IPS DF 6.9 (cell line): ENCODE results near the gene AQP12A.
A peak's percentile ranks its signal among the peaks of the same experiment; 100 is the strongest.
"Not testable (repeated sequence)": the region's sequence is repeated elsewhere in the genome, so short reads cannot be mapped to it uniquely, and the experiment has no call there.

Experiments used
- DNase-seq: peaks from one replicate; pipeline ENCODE4 v3.0.0-alpha.2; 2013; ENCODE audit warnings: low read depth, low spot score
- H3K27ac ChIP-seq: one replicate; pipeline ENCODE4 v1.5.1; 2013; ENCODE audit warnings: low read length, control low read depth
- H3K27me3 ChIP-seq: 2 replicates; pipeline ENCODE4 v1.6.1; 2013; ENCODE audit warnings: mild to moderate bottlenecking, low read length; ENCODE audit not compliant: control insufficient read depth, insufficient read depth
- H3K36me3 ChIP-seq: 2 replicates; pipeline ENCODE4 v1.6.1; 2013; ENCODE audit warnings: low read length; ENCODE audit not compliant: control insufficient read depth, insufficient read depth
- H3K4me1 ChIP-seq: 2 replicates; pipeline ENCODE4 v1.6.1; 2013; ENCODE audit warnings: low read length; ENCODE audit not compliant: control insufficient read depth, insufficient read depth
- H3K4me3 ChIP-seq: 2 replicates; pipeline ENCODE4 v1.5.1; 2013; ENCODE audit warnings: mild to moderate bottlenecking, low read length
- H3K9me3 ChIP-seq: 2 replicates; pipeline ENCODE4 v1.6.1; 2013; ENCODE audit warnings: low read length, inconsistent platforms; ENCODE audit not compliant: control insufficient read depth, insufficient read depth
- WGBS: extraction: QIAGEN DNeasy Blood & Tissue Kit; methylation state at CpG from one replicate; pipeline ENCODE4 v1.1.7; 2013; ENCODE audit warnings: mixed read lengths, missing lambda C conversion rate; ENCODE audit not compliant: insufficient read length, insufficient coverage; 5-methylcytosine and 5-hydroxymethylcytosine counted together

The AQP12A gene

GRCh38 chr2:240659883-240660282 lies 31.8 kb upstream of the AQP12A start:
- no CpG with 5 or more reads among the region's 7 CpGs for WGBS
- DNase-seq = not testable (repeated sequence)

GRCh38 chr2:240662681-240663080 lies 29.0 kb upstream of the AQP12A start:
- no peaks in the 10 kb centered on the region for H3K36me3 ChIP-seq
- no peak overlapping the region for H3K27ac ChIP-seq
- DNase-seq = no peak
- no peak overlapping the region for H3K4me3 ChIP-seq
- no peaks in the 10 kb centered on the region; the same call in 1 of the 2 replicates for H3K9me3 ChIP-seq
- no peaks in the 10 kb centered on the region for H3K4me1 ChIP-seq
- WGBS = no CpG with 5 or more reads among the region's 3 CpGs
- no peaks in the 10 kb centered on the region for H3K27me3 ChIP-seq

More at GRCh38 chr2:240659883-240660282, 31.8 kb upstream of the AQP12A start:
- not testable (repeated sequence) for H3K27me3 ChIP-seq, H3K4me1 ChIP-seq, H3K9me3 ChIP-seq, H3K4me3 ChIP-seq, H3K27ac ChIP-seq, H3K36me3 ChIP-seq

GRCh38 chr2:240663546-240664190 lies 28.0 kb upstream of the AQP12A start:
- Histone ChIP-seq H3K4me1 (no peaks in the 10 kb centered on the region), H3K36me3 (no peaks in the 10 kb centered on the region), H3K27me3 (no peaks in the 10 kb centered on the region), H3K4me3 (no peak overlapping the region), H3K27ac (no peak overlapping the region), H3K9me3 (no peaks in the 10 kb centered on the region; the same call in 1 of the 2 replicates)
- no CpG with 5 or more reads among the region's 6 CpGs for WGBS
- no peak for DNase-seq

- no peak overlapping the region for H3K27ac ChIP-seq
- H3K9me3 ChIP-seq = no peaks in the 10 kb centered on the region; the same call in 1 of the 2 replicates
- H3K4me3 ChIP-seq = no peak overlapping the region
- WGBS = no CpG with 5 or more reads among the region's 1 CpG
- DNase-seq = no peak
- H3K4me1 ChIP-seq = no peaks in the 10 kb centered on the region
- no peaks in the 10 kb centered on the region for H3K27me3 ChIP-seq
- H3K36me3 ChIP-seq = no peaks in the 10 kb centered on the region
Measured at GRCh38 chr2:240664622-240665021, 27.0 kb upstream of the AQP12A start.

GRCh38 chr2:240670402-240670801 lies 21.3 kb upstream of the AQP12A start:
- Histone ChIP-seq H3K9me3 (no peaks in the 10 kb centered on the region), H3K36me3 (no peaks in the 10 kb centered on the region; the same call in 1 of the 2 replicates), H3K27ac (no peak overlapping the region), H3K4me3 (no peak overlapping the region), H3K27me3 (0 out of 2 replicates have a peak, but pooled peaks cover 2% of the 10 kb centered on the region), H3K4me1 (no peaks in the 10 kb centered on the region)
- WGBS = 100% methylated on average over 1 of the region's 7 CpGs
- no peak for DNase-seq

- no CpG with 5 or more reads among the region's 4 CpGs for WGBS
- no peak for DNase-seq
- H3K27ac ChIP-seq = no peak overlapping the region
- no peaks in the 10 kb centered on the region for H3K9me3 ChIP-seq
- no peaks in the 10 kb centered on the region; the same call in 1 of the 2 replicates for H3K36me3 ChIP-seq
- no peaks in the 10 kb centered on the region for H3K4me1 ChIP-seq
- H3K4me3 ChIP-seq = no peak overlapping the region
- 0 out of 2 replicates have a peak, but pooled peaks cover 2% of the 10 kb centered on the region for H3K27me3 ChIP-seq
Measured at GRCh38 chr2:240670950-240671349, 20.7 kb upstream of the AQP12A start.

- no peaks in the 10 kb centered on the region for H3K9me3 ChIP-seq
- peak overlapping the region; percentile 12; the same call in 1 of the 2 replicates for H3K4me3 ChIP-seq
- no peak overlapping the region for H3K27ac ChIP-seq
- no peaks in the 10 kb centered on the region for H3K4me1 ChIP-seq
- H3K27me3 ChIP-seq = 0 out of 2 replicates have a peak, but pooled peaks cover 2% of the 10 kb centered on the region
- no CpG with 5 or more reads among the region's 46 CpGs for WGBS
- DNase-seq = no peak
- no peaks in the 10 kb centered on the region; the same call in 1 of the 2 replicates for H3K36me3 ChIP-seq
Measured at GRCh38 chr2:240672076-240672700, 19.5 kb upstream of the AQP12A start.

- H3K36me3 ChIP-seq = no peaks in the 10 kb centered on the region; the same call in 1 of the 2 replicates
- H3K4me1 ChIP-seq = no peaks in the 10 kb centered on the region
- H3K27me3 ChIP-seq = 0 out of 2 replicates have a peak, but pooled peaks cover 2% of the 10 kb centered on the region
- DNase-seq = no peak
- H3K27ac ChIP-seq = no peak overlapping the region
- H3K4me3 ChIP-seq = peak overlapping the region; percentile 12; the same call in 1 of the 2 replicates
- no peaks in the 10 kb centered on the region for H3K9me3 ChIP-seq
- WGBS = no CpG with 5 or more reads among the region's 55 CpGs
Measured at GRCh38 chr2:240672701-240673190, 18.9 kb upstream of the AQP12A start.

- not testable (repeated sequence) for H3K27me3 ChIP-seq, H3K4me3 ChIP-seq, H3K4me1 ChIP-seq, DNase-seq, H3K27ac ChIP-seq, H3K36me3 ChIP-seq, H3K9me3 ChIP-seq
- no CpG with 5 or more reads among the region's 16 CpGs for WGBS
Measured at GRCh38 chr2:240674461-240675184, 17.0 kb upstream of the AQP12A start.

- H3K27ac ChIP-seq, H3K36me3 ChIP-seq, H3K9me3 ChIP-seq, DNase-seq, H3K4me1 ChIP-seq, H3K27me3 ChIP-seq, H3K4me3 ChIP-seq: not testable (repeated sequence)
- WGBS = no CpG with 5 or more reads among the region's 24 CpGs
Measured at GRCh38 chr2:240675345-240675744, 16.3 kb upstream of the AQP12A start.
